Fibroblast of the aortic adventitia (primary cell): ENCODE measurements around the gene ACO1. TPM values are rescaled to one million over a fixed set of nuclear protein-coding genes. Genes with fewer than 3 reads are reported as not detected.

Source experiments
- DNase-seq: peaks from one replicate; pipeline ENCODE4 v3.0.0-alpha.2; 2010; ENCODE audit warnings: low read depth
- H3K4me3 ChIP-seq: 2 replicates; pipeline ENCODE4 v1.5.1; 2011; ENCODE audit warnings: low read depth, mild to moderate bottlenecking, control low read depth, low read length, moderate library complexity
- CTCF ChIP-seq: IDR thresholded peaks from 2 replicates; pipeline ENCODE4 v1.5.1; 2011; ENCODE audit warnings: mild to moderate bottlenecking, low read length, control low read depth, inconsistent platforms; ENCODE audit not compliant: insufficient read depth
- total RNA-seq: library from RNA; depleted of rRNA; stranded (reverse); fragments of >200 nt; gene quantifications from 2 replicates; pipeline ENCODE4 v1.2.3, GENCODE V29; 2012; ENCODE audit warnings: low replicate concordance

Gene ACO1
- total RNA-seq, 1 donor = 81.3 TPM

GRCh38 chr9:32393911-32394310 is 9.5 kb downstream of the ACO1 start:
- H3K4me3 ChIP-seq = no peak overlapping the region
- no peak for TF ChIP-seq CTCF
- no peak for DNase-seq

DNA sequence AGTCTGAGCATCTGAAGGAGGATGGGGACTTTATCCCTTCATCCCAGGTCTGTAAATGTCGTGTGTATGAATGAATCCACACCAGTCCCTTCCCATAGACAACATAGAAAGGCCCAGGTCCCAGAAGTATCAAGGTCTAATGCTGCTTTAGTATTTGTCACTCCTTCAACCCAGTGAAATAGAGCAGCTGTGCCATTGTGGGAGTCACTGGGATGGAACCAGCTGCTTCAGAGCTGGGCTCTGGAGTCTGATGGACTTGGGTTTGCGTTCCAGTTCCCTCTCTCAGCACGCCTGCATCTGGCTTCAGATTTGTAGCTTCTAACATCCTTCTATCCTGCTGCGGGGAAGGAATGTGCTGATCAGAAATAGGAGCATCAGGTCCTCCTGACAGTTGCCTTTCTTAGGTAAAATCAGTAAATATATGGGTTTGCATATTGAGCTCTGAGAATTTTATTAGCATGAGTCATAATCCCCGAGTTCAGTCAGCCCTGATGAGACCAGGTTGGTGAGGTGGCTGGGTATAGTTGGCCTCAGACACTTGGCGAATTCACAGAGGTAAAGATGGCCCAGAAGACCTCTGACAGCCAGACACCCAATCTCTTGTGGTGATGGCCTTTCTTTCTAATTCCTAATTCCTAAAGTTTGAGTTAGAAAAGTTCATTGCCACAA is 10.1 kb downstream of the ACO1 start:
- H3K4me3 ChIP-seq = no peak overlapping the region
- DNase-seq = no peak
- no peak for TF ChIP-seq CTCF

DNA sequence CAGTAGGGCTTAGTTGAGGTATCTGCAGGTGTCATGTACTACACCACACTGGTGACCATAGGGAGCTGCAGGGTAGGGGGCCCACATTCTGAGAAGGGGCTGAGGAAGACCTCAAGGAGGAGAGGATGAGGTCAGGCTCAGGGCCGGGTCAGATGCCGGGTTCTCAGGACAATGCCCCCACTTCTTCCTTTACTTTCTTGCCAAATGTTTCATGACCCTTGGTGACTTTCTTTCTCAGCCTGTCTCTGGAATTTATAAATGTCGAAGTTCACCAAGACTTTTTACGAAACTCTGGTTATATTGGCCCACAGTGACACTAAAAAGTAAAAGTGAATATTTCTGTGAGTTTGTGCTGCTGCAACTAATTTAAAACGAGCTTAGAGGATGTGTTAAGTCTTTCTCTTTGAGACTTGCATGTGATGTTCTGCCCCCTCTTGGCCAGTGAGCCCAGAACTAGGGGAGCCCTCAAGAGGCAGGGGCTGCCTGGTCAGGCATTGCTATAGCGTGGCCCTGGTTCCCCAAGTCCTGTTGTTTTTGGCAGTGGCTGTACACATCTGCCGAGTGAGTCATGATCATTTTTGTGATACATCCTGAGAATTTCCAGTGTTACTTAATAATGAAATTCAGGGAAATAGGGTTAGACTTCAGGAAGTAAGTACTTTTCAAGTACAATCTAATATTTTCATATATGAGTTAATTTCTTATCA is 11.2 kb downstream of the ACO1 start:
- TF ChIP-seq CTCF = peak; percentile 49
- peak; percentile 96 for DNase-seq
- no peak overlapping the region for H3K4me3 ChIP-seq

GRCh38 chr9:32398207-32398606 is 13.8 kb downstream of the ACO1 start:
- DNase-seq = no peak
- TF ChIP-seq CTCF = no peak

GRCh38 chr9:32399110-32399815 is 14.8 kb downstream of the ACO1 start:
- no peak for TF ChIP-seq CTCF
- H3K4me3 ChIP-seq = no peak overlapping the region
- DNase-seq = no peak

More at GRCh38 chr9:32398207-32398606, 13.8 kb downstream of the ACO1 start:
- no peak overlapping the region for H3K4me3 ChIP-seq

DNA sequence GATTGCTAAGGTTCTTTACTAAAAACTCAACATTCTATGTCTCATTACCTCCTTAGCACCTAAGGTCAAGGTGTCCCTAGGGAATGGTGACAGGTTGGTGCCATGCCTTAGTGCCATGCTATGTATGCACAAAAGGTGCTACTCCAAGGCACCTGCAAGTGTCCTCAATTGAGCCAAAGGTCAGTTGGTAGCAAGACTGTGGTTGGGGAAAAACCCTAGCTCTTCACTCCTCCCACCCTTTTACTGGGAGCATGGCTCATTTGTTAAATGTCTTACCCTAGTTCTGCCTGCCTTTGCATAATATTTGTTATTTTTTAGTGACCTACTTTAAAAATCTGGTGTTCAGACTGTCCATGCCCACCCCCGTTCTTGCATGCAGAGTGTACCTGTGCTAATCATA is 17.0 kb downstream of the ACO1 start:
- no peak for DNase-seq
- TF ChIP-seq CTCF = no peak
- H3K4me3 ChIP-seq = no peak overlapping the region
